ENCODE measurements around the gene MYH11.
"Not testable (repeated sequence)": the region's sequence is repeated elsewhere in the genome, so short reads cannot be mapped to it uniquely, and the experiment has no call there.

The MYH11 gene

GRCh38 chr16:15790458-15790857, 66.4 kb downstream of the MYH11 start:
- no peaks in the 10 kb centered on the region for H3K36me3 ChIP-seq (ENCODE audit: control insufficient read depth in 4 of 4, insufficient read depth in 4 of 4, low read length in 3 of 4)
- no peak for DNase-seq
- no peak overlapping the region for H3K27ac ChIP-seq (ENCODE audit: insufficient read depth in 1 of 2, low read depth in 1 of 2, low read length in 2 of 2, poor library complexity in 1 of 2, severe bottlenecking in 2 of 2)
- H3K27me3 ChIP-seq (replicated peaks in 2 of 5; ENCODE audit: control insufficient read depth in 4 of 5, insufficient read depth in 5 of 5, low read length in 4 of 5) = no peaks in the 10 kb centered on the region
- H3K4me3 ChIP-seq (ENCODE audit: control insufficient read depth in 1 of 7, extremely low read depth in 1 of 7, insufficient read depth in 4 of 7, low read depth in 2 of 7, low read length in 6 of 7) = no peak overlapping the region
- ChIA-PET POLR2A (no interaction called here), CTCF (interaction anchor here (0.8 kb wide), 1 partner anchor 13 kb away, joined by 3 read pairs; no protein-coding TSS in a partner anchor)
- no peaks in the 10 kb centered on the region for H3K4me1 ChIP-seq (ENCODE audit: control extremely low read depth in 1 of 4, control insufficient read depth in 4 of 4, insufficient read depth in 4 of 4, low read length in 3 of 4)
- H3K9me3 ChIP-seq (ENCODE audit: control extremely low read depth in 1 of 5, control insufficient read depth in 4 of 5, insufficient read depth in 2 of 5, low read depth in 1 of 5, low read length in 4 of 5) = no peaks in the 10 kb centered on the region
- 96% methylated on average over 4 of the region's 4 CpGs for WGBS (ENCODE audit: insufficient coverage)

GRCh38 chr16:15789816-15790215, 67.0 kb downstream of the MYH11 start:
- H3K4me1 ChIP-seq (ENCODE audit: control extremely low read depth in 1 of 4, control insufficient read depth in 4 of 4, insufficient read depth in 4 of 4, low read length in 3 of 4); POLR2A ChIA-PET; H3K27me3 ChIP-seq (replicated peaks in 2 of 5; ENCODE audit: control insufficient read depth in 4 of 5, insufficient read depth in 5 of 5, low read length in 4 of 5); DNase-seq; H3K36me3 ChIP-seq (ENCODE audit: control insufficient read depth in 4 of 4, insufficient read depth in 4 of 4, low read length in 3 of 4); H3K9me3 ChIP-seq (ENCODE audit: control extremely low read depth in 1 of 5, control insufficient read depth in 4 of 5, insufficient read depth in 2 of 5, low read depth in 1 of 5, low read length in 4 of 5); H3K27ac ChIP-seq (ENCODE audit: insufficient read depth in 1 of 2, low read depth in 1 of 2, low read length in 2 of 2, poor library complexity in 1 of 2, severe bottlenecking in 2 of 2); H3K4me3 ChIP-seq (ENCODE audit: control insufficient read depth in 1 of 7, extremely low read depth in 1 of 7, insufficient read depth in 4 of 7, low read depth in 2 of 7, low read length in 6 of 7): not testable (repeated sequence)
- WGBS (ENCODE audit: insufficient coverage) = 83% methylated on average over 2 of the region's 5 CpGs
- CTCF ChIA-PET = interaction anchor here (0.8 kb wide), 1 partner anchor 12 kb away, joined by 3 read pairs; no protein-coding TSS in a partner anchor

DNA sequence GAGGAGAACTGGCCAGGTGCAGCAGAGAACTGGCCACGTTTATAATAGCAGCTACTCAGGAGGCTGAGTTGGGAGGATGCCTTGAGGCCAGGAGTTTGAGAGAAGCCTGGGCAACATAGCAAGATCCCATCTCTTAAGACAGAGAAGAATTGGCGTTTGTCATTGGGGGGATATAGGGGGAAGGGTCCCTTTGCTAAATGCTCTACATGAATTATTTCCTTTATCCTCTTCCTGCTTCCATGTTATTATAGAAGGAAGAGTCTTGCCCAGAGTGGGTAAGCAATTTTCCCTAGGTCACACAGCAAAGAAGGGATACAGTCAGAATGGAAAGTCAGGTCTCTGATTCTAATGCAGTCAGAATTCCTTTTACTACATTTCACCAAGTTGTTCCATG, 68.0 kb downstream of the MYH11 start:
- Histone ChIP-seq H3K27me3 (replicated peaks in 2 of 5; ENCODE audit: control insufficient read depth in 4 of 5, insufficient read depth in 5 of 5, low read length in 4 of 5) (no peaks in the 10 kb centered on the region), H3K4me1 (ENCODE audit: control extremely low read depth in 1 of 4, control insufficient read depth in 4 of 4, insufficient read depth in 4 of 4, low read length in 3 of 4) (no peaks in the 10 kb centered on the region), H3K9me3 (ENCODE audit: control extremely low read depth in 1 of 5, control insufficient read depth in 4 of 5, insufficient read depth in 2 of 5, low read depth in 1 of 5, low read length in 4 of 5) (no peaks in the 10 kb centered on the region), H3K36me3 (ENCODE audit: control insufficient read depth in 4 of 4, insufficient read depth in 4 of 4, low read length in 3 of 4) (no peaks in the 10 kb centered on the region), H3K4me3 (ENCODE audit: control insufficient read depth in 1 of 7, extremely low read depth in 1 of 7, insufficient read depth in 4 of 7, low read depth in 2 of 7, low read length in 6 of 7) (no peak overlapping the region), H3K27ac (ENCODE audit: insufficient read depth in 1 of 2, low read depth in 1 of 2, low read length in 2 of 2, poor library complexity in 1 of 2, severe bottlenecking in 2 of 2) (no peak overlapping the region)
- no peak for DNase-seq
- ChIA-PET POLR2A (no interaction called here), CTCF (interaction anchor here (0.9 kb wide), 1 partner anchor 16 kb away, joined by 4 read pairs; no protein-coding TSS in a partner anchor)
- WGBS (ENCODE audit: insufficient coverage) = 89% methylated on average over 1 of the region's 2 CpGs

DNA sequence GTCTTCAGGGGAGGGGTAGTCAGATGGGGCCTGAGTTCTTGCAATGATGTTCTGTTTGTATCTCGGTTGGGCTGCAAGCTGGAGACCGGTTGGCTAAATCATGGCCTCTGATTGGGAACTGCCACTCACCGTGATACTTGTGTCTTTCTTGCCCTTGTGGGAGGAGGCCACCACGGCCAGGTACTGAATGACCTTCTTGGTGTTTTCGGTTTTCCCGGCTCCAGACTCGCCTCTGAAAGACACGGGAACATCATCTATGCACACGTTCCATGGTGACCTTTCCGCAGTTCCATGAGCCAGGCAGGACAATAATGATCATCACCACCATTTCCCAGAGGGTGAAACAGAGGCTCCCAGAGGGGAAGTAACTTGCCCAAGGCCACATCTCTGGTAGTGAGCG, 70.3 kb downstream of the MYH11 start:
- Histone ChIP-seq H3K27me3 (replicated peaks in 2 of 5; ENCODE audit: control insufficient read depth in 4 of 5, insufficient read depth in 5 of 5, low read length in 4 of 5) (no peaks in the 10 kb centered on the region), H3K4me3 (ENCODE audit: control insufficient read depth in 1 of 7, extremely low read depth in 1 of 7, insufficient read depth in 4 of 7, low read depth in 2 of 7, low read length in 6 of 7) (no peak overlapping the region), H3K27ac (ENCODE audit: insufficient read depth in 1 of 2, low read depth in 1 of 2, low read length in 2 of 2, poor library complexity in 1 of 2, severe bottlenecking in 2 of 2) (no peak overlapping the region), H3K9me3 (ENCODE audit: control extremely low read depth in 1 of 5, control insufficient read depth in 4 of 5, insufficient read depth in 2 of 5, low read depth in 1 of 5, low read length in 4 of 5) (no peaks in the 10 kb centered on the region), H3K4me1 (ENCODE audit: control extremely low read depth in 1 of 4, control insufficient read depth in 4 of 4, insufficient read depth in 4 of 4, low read length in 3 of 4) (peaks cover 0 to 5% (median 0%) of the 10 kb centered on the region in 4 experiments), H3K36me3 (ENCODE audit: control insufficient read depth in 4 of 4, insufficient read depth in 4 of 4, low read length in 3 of 4) (no peaks in the 10 kb centered on the region)
- CTCF ChIA-PET = no interaction called here
- POLR2A ChIA-PET = no interaction called here
- DNase-seq = no peak
- 97% methylated on average over 11 of the region's 11 CpGs for WGBS (ENCODE audit: insufficient coverage)

GRCh38 chr16:15785386-15786059, 71.3 kb downstream of the MYH11 start:
- Histone ChIP-seq H3K27ac (ENCODE audit: insufficient read depth in 1 of 2, low read depth in 1 of 2, low read length in 2 of 2, poor library complexity in 1 of 2, severe bottlenecking in 2 of 2) (no peak overlapping the region), H3K4me3 (ENCODE audit: control insufficient read depth in 1 of 7, extremely low read depth in 1 of 7, insufficient read depth in 4 of 7, low read depth in 2 of 7, low read length in 6 of 7) (no peak overlapping the region), H3K4me1 (ENCODE audit: control extremely low read depth in 1 of 4, control insufficient read depth in 4 of 4, insufficient read depth in 4 of 4, low read length in 3 of 4) (peaks cover 0 to 5% (median 0%) of the 10 kb centered on the region in 4 experiments), H3K9me3 (ENCODE audit: control extremely low read depth in 1 of 5, control insufficient read depth in 4 of 5, insufficient read depth in 2 of 5, low read depth in 1 of 5, low read length in 4 of 5) (no peaks in the 10 kb centered on the region), H3K36me3 (ENCODE audit: control insufficient read depth in 4 of 4, insufficient read depth in 4 of 4, low read length in 3 of 4) (no peaks in the 10 kb centered on the region), H3K27me3 (replicated peaks in 2 of 5; ENCODE audit: control insufficient read depth in 4 of 5, insufficient read depth in 5 of 5, low read length in 4 of 5) (no peaks in the 10 kb centered on the region)
- CTCF ChIA-PET = no interaction called here
- POLR2A ChIA-PET = no interaction called here
- 99% methylated on average over 9 of the region's 14 CpGs for WGBS (ENCODE audit: insufficient coverage)
- no peak for DNase-seq

- no peak for DNase-seq
- Histone ChIP-seq H3K4me3 (ENCODE audit: control insufficient read depth in 1 of 7, extremely low read depth in 1 of 7, insufficient read depth in 4 of 7, low read depth in 2 of 7, low read length in 6 of 7) (no peak overlapping the region), H3K4me1 (ENCODE audit: control extremely low read depth in 1 of 4, control insufficient read depth in 4 of 4, insufficient read depth in 4 of 4, low read length in 3 of 4) (peaks cover 0 to 5% (median 0%) of the 10 kb centered on the region in 4 experiments), H3K9me3 (ENCODE audit: control extremely low read depth in 1 of 5, control insufficient read depth in 4 of 5, insufficient read depth in 2 of 5, low read depth in 1 of 5, low read length in 4 of 5) (no peaks in the 10 kb centered on the region), H3K27me3 (replicated peaks in 2 of 5; ENCODE audit: control insufficient read depth in 4 of 5, insufficient read depth in 5 of 5, low read length in 4 of 5) (no peaks in the 10 kb centered on the region), H3K36me3 (ENCODE audit: control insufficient read depth in 4 of 4, insufficient read depth in 4 of 4, low read length in 3 of 4) (no peaks in the 10 kb centered on the region), H3K27ac (ENCODE audit: insufficient read depth in 1 of 2, low read depth in 1 of 2, low read length in 2 of 2, poor library complexity in 1 of 2, severe bottlenecking in 2 of 2) (no peak overlapping the region)
- POLR2A ChIA-PET = no interaction called here
- CTCF ChIA-PET = interaction anchor here (1.0 to 2.1 kb wide), 2 partner anchors 12 to 37 kb away, joined by 3 to 6 read pairs; no protein-coding TSS in a partner anchor
- 99% methylated on average over 10 of the region's 10 CpGs for WGBS (ENCODE audit: insufficient coverage)
Observed at GRCh38 chr16:15783985-15784384, 72.8 kb downstream of the MYH11 start.

- H3K4me3 ChIP-seq (ENCODE audit: control insufficient read depth in 1 of 7, extremely low read depth in 1 of 7, insufficient read depth in 4 of 7, low read depth in 2 of 7, low read length in 6 of 7) = no peak overlapping the region
- no peaks in the 10 kb centered on the region for H3K9me3 ChIP-seq (ENCODE audit: control extremely low read depth in 1 of 5, control insufficient read depth in 4 of 5, insufficient read depth in 2 of 5, low read depth in 1 of 5, low read length in 4 of 5)
- POLR2A ChIA-PET = no interaction called here
- peaks cover 0 to 5% (median 1%) of the 10 kb centered on the region in 4 experiments for H3K4me1 ChIP-seq (ENCODE audit: control extremely low read depth in 1 of 4, control insufficient read depth in 4 of 4, insufficient read depth in 4 of 4, low read length in 3 of 4)
- 67% methylated on average over 10 of the region's 13 CpGs for whole genome bisulfite sequencing (ENCODE audit: insufficient coverage)
- H3K27ac ChIP-seq (ENCODE audit: insufficient read depth in 1 of 2, low read depth in 1 of 2, low read length in 2 of 2, poor library complexity in 1 of 2, severe bottlenecking in 2 of 2) = no peak overlapping the region
- peak; percentile 7 to 45 (median 26) for DNase-seq
- CTCF ChIA-PET = interaction anchor here (1.3 to 2.1 kb wide), 4 partner anchors 13 to 41 kb away, joined by 3 to 6 read pairs (median 3); no protein-coding TSS in a partner anchor
- H3K36me3 ChIP-seq (ENCODE audit: control insufficient read depth in 4 of 4, insufficient read depth in 4 of 4, low read length in 3 of 4) = no peaks in the 10 kb centered on the region
- no peaks in the 10 kb centered on the region for H3K27me3 ChIP-seq (replicated peaks in 2 of 5; ENCODE audit: control insufficient read depth in 4 of 5, insufficient read depth in 5 of 5, low read length in 4 of 5)
Observed at GRCh38 chr16:15782573-15783365, 74.1 kb downstream of the MYH11 start.

Data from common myeloid progenitor, CD34-positive (primary cell).